ENCODE data around the gene TMEM94.
"Not testable (repeated sequence)": the region's sequence is repeated elsewhere in the genome, so short reads cannot be mapped to it uniquely, and the experiment has no call there.

The TMEM94 gene

GRCh38 chr17:75477490-75477862 is 21.0 kb downstream of the TMEM94 start:
- DNase-seq, result not testable (repeated sequence)

- no peak for DNase-seq
Measured at GRCh38 chr17:75478508-75478907, 22.1 kb downstream of the TMEM94 start.

GRCh38 chr17:75480281-75480680 is 23.8 kb downstream of the TMEM94 start:
- no peak for DNase-seq

- no peak for DNase-seq
Measured at GRCh38 chr17:75481194-75482068, 25.0 kb downstream of the TMEM94 start.

GRCh38 chr17:75482098-75482942 is 25.9 kb downstream of the TMEM94 start:
- no peak for DNase-seq

- DNase-seq, result no peak
Measured at GRCh38 chr17:75485688-75486087, 29.3 kb downstream of the TMEM94 start.

- no peak for DNase-seq
Measured at GRCh38 chr17:75486151-75486550, 29.7 kb downstream of the TMEM94 start.

- DNase-seq, result no peak
Measured at GRCh38 chr17:75486951-75487350, 30.5 kb downstream of the TMEM94 start.

GRCh38 chr17:75487351-75488070 is 31.1 kb downstream of the TMEM94 start:
- DNase-seq, result no peak

GRCh38 chr17:75488693-75489510 is 32.5 kb downstream of the TMEM94 start:
- no peak for DNase-seq

- no peak for DNase-seq
Measured at GRCh38 chr17:75489511-75489955, 33.1 kb downstream of the TMEM94 start.

- no peak for DNase-seq
Measured at GRCh38 chr17:75490173-75490743, 33.8 kb downstream of the TMEM94 start.

- DNase-seq, result no peak
Measured at GRCh38 chr17:75490953-75491649, 34.7 kb downstream of the TMEM94 start.

GRCh38 chr17:75491680-75492079 is 35.2 kb downstream of the TMEM94 start:
- no peak for DNase-seq

- DNase-seq, result no peak
Measured at GRCh38 chr17:75492555-75493168, 36.2 kb downstream of the TMEM94 start.

GRCh38 chr17:75493476-75494129 is 37.2 kb downstream of the TMEM94 start:
- no peak for DNase-seq

- DNase-seq, result no peak
Measured at GRCh38 chr17:75494326-75494877, 38.0 kb downstream of the TMEM94 start.

- no peak for DNase-seq
Measured at GRCh38 chr17:75496005-75496404, 39.6 kb downstream of the TMEM94 start.

GRCh38 chr17:75498039-75498725 is 41.7 kb downstream of the TMEM94 start:
- DNase-seq, result no peak
